OCI-LY7 (cell line): ENCODE results near the gene GIGYF1. TPM values are rescaled to one million over a fixed set of nuclear protein-coding genes. Genes with fewer than 3 reads are reported as not detected.
A peak's percentile ranks its signal among the peaks of the same experiment; 100 is the strongest.

Experiments
- BruUV-seq: library from RNA; stranded (reverse); fragments of 400-500 nt; replicated peaks from 2 replicates; lab custom pipeline; 2021; lab: Mats Ljungman, UMichigan
- CTCF ChIA-PET: fragments of 300-600 bp; sonication (Branson Sonifier 250); formaldehyde crosslinking; loops from one replicate; lab custom pipeline; 2022; ENCODE audit warnings: antibody characterized with exemption; ENCODE audit not compliant: unreplicated experiment; lab: Charles Lee
- POLR2A ChIA-PET: fragments of 300-600 bp; sonication (Branson Sonifier 250); formaldehyde crosslinking; loops from one replicate; lab custom pipeline; 2022; ENCODE audit warnings: antibody characterized with exemption; lab: Charles Lee
- DNase-seq: peaks from one replicate; pipeline ENCODE4 v3.0.0-alpha.2; 2015; ENCODE audit warnings: low spot score
- H2AFZ ChIP-seq: fragments of 200-600 bp; sonication (generic), shearing (Covaris generic); 2 replicates; pipeline ENCODE4 v1.6.1; 2014; ENCODE audit warnings: mild to moderate bottlenecking, antibody characterized with exemption, low read length, moderate library complexity
- H3K27ac ChIP-seq: fragments of 200-600 bp; sonication (generic); 2 replicates; pipeline ENCODE4 v1.5.1; 2014; ENCODE audit warnings: mixed run types, low read depth, mild to moderate bottlenecking, moderate library complexity, low read length, inconsistent platforms; ENCODE audit not compliant: poor library complexity, severe bottlenecking
- H3K36me3 ChIP-seq: fragments of 200-600 bp; sonication (generic); 2 replicates; pipeline ENCODE4 v1.6.1; 2014; ENCODE audit warnings: mild to moderate bottlenecking, antibody characterized with exemption, low read length, moderate library complexity, mixed read lengths; ENCODE audit not compliant: insufficient read depth
- H3K4me1 ChIP-seq: fragments of 200-600 bp; sonication (generic); 2 replicates; pipeline ENCODE4 v1.5.1; 2014; ENCODE audit warnings: mild to moderate bottlenecking, low read length; ENCODE audit not compliant: insufficient read depth, poor library complexity, severe bottlenecking
- H3K4me2 ChIP-seq: fragments of 200-600 bp; sonication (generic); 2 replicates; pipeline ENCODE4 v1.6.1; 2014; ENCODE audit warnings: mild to moderate bottlenecking, low read length
- H3K4me3 ChIP-seq: fragments of 200-600 bp; sonication (generic); 2 replicates; pipeline ENCODE4 v1.5.1; 2014; ENCODE audit warnings: mild to moderate bottlenecking, low read depth, low read length; ENCODE audit not compliant: poor library complexity, severe bottlenecking
- H3K79me2 ChIP-seq: fragments of 200-600 bp; sonication (generic); 2 replicates; pipeline ENCODE4 v1.6.1; 2016; ENCODE audit warnings: low read depth, mild to moderate bottlenecking, low read length, moderate library complexity, mixed read lengths; ENCODE audit not compliant: insufficient read depth
- H3K9me2 ChIP-seq: fragments of 200-600 bp; sonication (generic); 2 replicates; pipeline ENCODE4 v1.6.1; 2016; ENCODE audit warnings: mild to moderate bottlenecking, low read length, mixed read lengths; ENCODE audit not compliant: insufficient read depth
- H3K9me3 ChIP-seq: fragments of 200-600 bp; sonication (generic); 2 replicates; pipeline ENCODE4 v1.6.1; 2014; ENCODE audit warnings: mild to moderate bottlenecking, mixed run types, low read length, mixed read lengths
- H4K20me1 ChIP-seq: fragments of 200-600 bp; sonication (generic); 2 replicates; pipeline ENCODE4 v1.6.1; 2014; ENCODE audit warnings: mild to moderate bottlenecking, antibody characterized with exemption, low read length, moderate library complexity, mixed read lengths; ENCODE audit not compliant: insufficient read depth
- CTCF ChIP-seq: fragments of 200-600 bp; sonication (generic); conservative IDR thresholded peaks from 2 replicates; pipeline ENCODE4 v1.5.1; 2014; ENCODE audit warnings: mild to moderate bottlenecking, antibody characterized with exemption, low read length, moderate library complexity, mixed read lengths
- EZH2phosphoT487 ChIP-seq: fragments of 200-600 bp; sonication (generic); IDR thresholded peaks from 2 replicates; pipeline ENCODE4 v1.6.1; 2018; ENCODE audit warnings: low read depth, borderline replicate concordance, mild to moderate bottlenecking, mixed run types, antibody characterized with exemption, low read length, moderate library complexity, mixed read lengths
- intact Hi-C: fragments of 100-400 bp; cut with micrococcal nuclease; formaldehyde crosslinking; loops from one replicate; pipeline ENCODE4 v1.10.0; 2022; ENCODE audit not compliant: unreplicated experiment
- total RNA-seq, 2 experiments: library from RNA; depleted of rRNA in 1 of 2; stranded (reverse); fragments of >200 nt in 1 of 2; shearing (Covaris generic) in 1 of 2; gene quantifications; 2 replicates each; pipeline ENCODE4 v1.2.3, GENCODE V29; 2014 to 2022

The GIGYF1 gene
- total RNA-seq, 2 experiments from 2014 or later: 40.2 to 52.0 TPM

DNA sequence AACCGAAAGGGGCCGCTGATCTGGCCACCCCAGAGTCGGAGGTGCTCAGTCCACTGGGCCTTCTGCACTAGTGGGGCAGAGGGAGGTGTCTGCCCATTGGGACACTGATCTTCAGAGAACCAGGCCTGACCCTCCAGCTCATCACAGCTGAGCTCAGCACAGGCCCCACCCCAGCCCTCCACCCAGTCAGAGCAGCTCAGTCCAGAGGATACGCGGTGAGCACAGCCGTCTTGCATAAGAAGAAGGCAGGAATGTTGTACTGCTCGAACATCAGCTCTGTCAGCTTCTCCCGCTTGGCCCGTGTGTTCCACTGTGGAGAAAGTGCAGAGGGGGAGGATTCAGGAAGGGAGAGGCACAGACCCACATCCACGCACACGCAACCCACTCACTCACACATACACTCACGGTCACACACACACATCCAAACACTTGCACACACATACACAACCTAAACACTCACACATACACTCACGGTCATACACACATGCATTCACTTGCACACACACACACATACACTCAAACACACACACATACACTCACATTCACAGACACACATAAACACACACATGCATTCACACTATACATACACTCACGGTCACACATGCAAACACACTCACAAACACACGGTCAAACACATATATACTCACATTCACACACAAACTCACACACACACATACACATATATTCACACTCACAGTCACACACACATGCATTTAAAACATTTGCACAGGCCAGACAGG lies 44.1 kb downstream of the GIGYF1 start:
- CTCF ChIA-PET: no interaction called here
- BruUV-seq: no TSS peak
- H3K36me3 ChIP-seq: no peaks in the 10 kb centered on the region

GRCh38 chr7:100642534-100642907 lies 51.5 kb downstream of the GIGYF1 start:
- Histone ChIP-seq H3K4me1 (peaks cover 13% of the 10 kb centered on the region), H3K9me2 (no peaks in the 10 kb centered on the region), H3K4me2 (peak overlapping the region; percentile 61), H4K20me1 (no peaks in the 10 kb centered on the region), H3K9me3 (no peaks in the 10 kb centered on the region), H2AFZ (no peak overlapping the region), H3K79me2 (no peaks in the 10 kb centered on the region), H3K36me3 (no peaks in the 10 kb centered on the region), H3K27ac (no peak overlapping the region), H3K4me3 (peak overlapping the region; percentile 25)
- 0 out of 2 replicates have a peak, but pooled peaks have one; percentile 8 for TF ChIP-seq CTCF
- no peak for TF ChIP-seq EZH2phosphoT487
- BruUV-seq: no TSS peak
- intact Hi-C loops: no loop called here
- ChIA-PET CTCF (interaction anchor here (1.4 kb wide), 1 partner anchor 9 kb away, joined by 8 read pairs; no protein-coding TSS in a partner anchor), POLR2A (no interaction called here)
- DNase-seq: peak; percentile 85

More for the DNA sequence above, 44.1 kb downstream of the GIGYF1 start:
- TF ChIP-seq CTCF (no peak), EZH2phosphoT487 (no peak)
- intact Hi-C loops: no loop called here
- no peak for DNase-seq
- Histone ChIP-seq H3K27ac (no peak overlapping the region), H3K79me2 (no peaks in the 10 kb centered on the region), H4K20me1 (no peaks in the 10 kb centered on the region), H3K9me3 (no peaks in the 10 kb centered on the region), H3K4me1 (no peaks in the 10 kb centered on the region), H3K4me2 (no peak overlapping the region), H3K4me3 (no peak overlapping the region), H3K9me2 (no peaks in the 10 kb centered on the region), H2AFZ (no peak overlapping the region)
- POLR2A ChIA-PET: no interaction called here
